GM13976 (cell line): ENCODE results near the gene SYK.

Source experiments
- DNase-seq: peaks from one replicate; pipeline ENCODE4 v3.0.0; 2012; ENCODE audit warnings: low spot score
- in situ Hi-C: fragments of 300-500 bp; cut with MboI; formaldehyde crosslinking; loops from one replicate; pipeline ENCODE4 v1.12.0; 2022; ENCODE audit warnings: low sequenced_read_pairs, mixed read lengths, inconsistent platforms; ENCODE audit not compliant: unreplicated experiment
- TF ChIP-seq, protein P1 (sequence below): IDR thresholded peaks from 2 replicates; pipeline ENCODE4 v1.5.1; 2012; ENCODE audit warnings: borderline replicate concordance, mild to moderate bottlenecking; ENCODE audit not compliant: insufficient read depth; ENCODE audit errors: extremely low read depth, missing control alignments, control extremely low read depth

The SYK gene

DNA sequence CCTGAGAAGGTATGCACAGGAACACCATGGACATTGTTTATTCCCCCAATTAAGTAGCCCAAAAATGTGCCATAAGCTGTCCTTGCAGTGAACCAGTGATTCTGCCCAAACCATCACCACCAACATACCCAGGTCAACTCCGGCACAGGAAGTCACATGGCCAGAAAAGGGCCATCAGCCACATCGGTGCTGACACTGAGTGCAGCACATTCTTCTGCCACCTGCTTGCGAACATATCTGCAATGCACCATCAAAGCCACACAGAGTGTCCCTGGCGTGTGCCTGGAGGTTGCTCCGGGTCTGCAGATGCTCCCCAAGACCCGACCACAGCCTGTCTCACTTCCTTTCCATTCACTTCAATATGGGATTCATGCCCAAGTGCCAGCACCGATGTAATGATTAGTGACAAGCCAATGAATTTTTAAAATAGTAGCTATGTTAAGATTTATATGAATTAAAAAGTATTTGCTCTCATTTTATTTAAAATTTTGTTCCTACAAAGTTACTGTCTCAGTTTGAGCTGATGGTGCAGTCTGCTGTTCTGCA, 37.6 kb downstream of the SYK start:
- in situ Hi-C loops = no loop called here
- no peak for DNase-seq
- TF ChIP-seq, protein P1, sequence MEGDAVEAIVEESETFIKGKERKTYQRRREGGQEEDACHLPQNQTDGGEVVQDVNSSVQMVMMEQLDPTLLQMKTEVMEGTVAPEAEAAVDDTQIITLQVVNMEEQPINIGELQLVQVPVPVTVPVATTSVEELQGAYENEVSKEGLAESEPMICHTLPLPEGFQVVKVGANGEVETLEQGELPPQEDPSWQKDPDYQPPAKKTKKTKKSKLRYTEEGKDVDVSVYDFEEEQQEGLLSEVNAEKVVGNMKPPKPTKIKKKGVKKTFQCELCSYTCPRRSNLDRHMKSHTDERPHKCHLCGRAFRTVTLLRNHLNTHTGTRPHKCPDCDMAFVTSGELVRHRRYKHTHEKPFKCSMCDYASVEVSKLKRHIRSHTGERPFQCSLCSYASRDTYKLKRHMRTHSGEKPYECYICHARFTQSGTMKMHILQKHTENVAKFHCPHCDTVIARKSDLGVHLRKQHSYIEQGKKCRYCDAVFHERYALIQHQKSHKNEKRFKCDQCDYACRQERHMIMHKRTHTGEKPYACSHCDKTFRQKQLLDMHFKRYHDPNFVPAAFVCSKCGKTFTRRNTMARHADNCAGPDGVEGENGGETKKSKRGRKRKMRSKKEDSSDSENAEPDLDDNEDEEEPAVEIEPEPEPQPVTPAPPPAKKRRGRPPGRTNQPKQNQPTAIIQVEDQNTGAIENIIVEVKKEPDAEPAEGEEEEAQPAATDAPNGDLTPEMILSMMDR = no peak

DNA sequence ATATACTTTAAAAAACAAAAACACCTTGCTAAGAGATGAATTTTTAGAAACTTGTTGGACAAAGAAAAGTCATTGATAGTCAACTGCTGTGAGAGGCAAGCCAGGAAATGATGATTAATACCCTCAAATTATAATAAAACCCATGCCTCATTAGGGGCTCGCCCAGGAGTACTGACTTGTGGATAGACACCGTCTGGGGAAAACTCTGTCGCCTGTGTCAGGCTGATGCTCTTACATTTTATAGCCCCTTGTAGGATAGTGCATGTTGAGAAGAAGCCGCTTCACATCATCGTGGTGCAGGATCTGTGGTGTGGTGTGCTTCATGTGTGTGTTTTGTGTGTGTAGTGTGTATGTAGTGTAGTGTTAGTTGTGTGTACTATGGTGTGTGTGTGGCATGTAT, 39.1 kb downstream of the SYK start:
- DNase-seq = no peak
- TF ChIP-seq, protein P1 = no peak
- in situ Hi-C loops = no loop called here

DNA sequence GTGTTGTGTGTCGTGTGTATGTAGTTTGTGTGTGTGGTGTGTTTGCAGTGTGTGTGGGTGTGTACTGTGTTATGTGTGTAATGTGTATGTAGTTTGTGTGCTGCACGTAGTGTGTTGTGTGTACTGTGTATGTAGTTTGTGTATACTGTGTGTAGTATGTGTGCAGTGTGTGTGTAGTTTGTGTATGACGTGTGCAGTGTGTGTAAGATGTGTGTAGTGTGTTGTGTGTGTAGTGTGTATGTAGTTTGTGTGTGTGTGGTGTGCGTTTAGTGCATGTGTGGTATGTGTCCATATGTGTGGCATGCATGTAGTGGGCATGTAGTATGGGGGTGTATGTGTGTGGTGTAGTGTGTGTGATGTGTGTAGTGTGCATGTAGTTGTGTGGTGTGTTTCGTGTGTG, 39.6 kb downstream of the SYK start:
- in situ Hi-C loops = no loop called here
- no peak for DNase-seq
- TF ChIP-seq, protein P1 = no peak

DNA sequence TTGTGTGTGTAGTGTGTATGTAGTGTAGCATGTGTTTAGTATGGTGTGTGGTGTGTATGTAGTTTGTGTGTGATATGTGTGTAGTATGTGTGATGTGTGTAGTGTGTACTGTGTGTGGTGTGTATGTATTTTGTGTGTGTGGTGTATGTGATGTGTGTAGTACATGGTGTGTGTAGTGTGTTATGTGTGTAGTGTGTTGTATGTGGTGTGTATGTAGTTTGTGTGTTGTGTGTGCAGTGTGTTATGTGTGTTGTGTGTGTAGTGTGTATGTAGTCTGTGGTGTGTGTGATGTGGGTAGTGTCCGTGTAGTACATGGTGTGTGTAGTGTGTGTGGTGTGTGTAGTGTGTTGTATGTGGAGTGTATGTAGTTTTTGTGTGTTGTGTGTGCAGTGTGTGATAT, 40.0 kb downstream of the SYK start:
- in situ Hi-C loops = no loop called here
- TF ChIP-seq, protein P1 = no peak
- no peak for DNase-seq

DNA sequence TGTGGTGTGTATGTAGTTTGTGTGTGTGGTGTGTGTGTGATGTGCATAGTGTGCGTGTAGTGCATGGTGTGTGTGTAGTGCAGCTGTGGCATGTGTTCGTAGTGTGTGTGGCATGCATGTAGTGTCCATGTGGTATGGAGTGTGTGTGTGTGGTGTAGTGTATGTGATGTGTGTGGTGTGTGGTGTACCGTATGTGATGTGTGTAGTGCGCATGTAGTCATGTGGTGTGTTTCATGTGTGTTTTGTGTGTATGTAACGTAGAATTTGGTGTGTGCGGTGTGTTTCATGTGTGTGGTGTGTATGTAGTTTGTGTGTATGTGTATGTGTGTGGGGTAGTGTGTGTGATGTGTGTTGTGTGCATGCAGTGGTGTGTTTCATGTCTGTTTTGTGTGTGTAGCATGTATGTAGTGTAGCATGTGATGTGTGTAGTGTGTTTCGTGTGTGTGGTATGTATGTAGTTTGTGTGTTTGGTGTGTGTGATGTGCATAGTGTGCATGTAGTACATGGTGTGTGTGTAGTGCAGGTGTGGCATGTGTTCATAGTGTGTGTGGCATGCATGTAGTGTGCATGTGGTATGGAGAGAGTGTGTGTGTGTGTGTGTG, 40.7 kb downstream of the SYK start:
- in situ Hi-C loops = no loop called here
- TF ChIP-seq, protein P1 = no peak
- DNase-seq = no peak

DNA sequence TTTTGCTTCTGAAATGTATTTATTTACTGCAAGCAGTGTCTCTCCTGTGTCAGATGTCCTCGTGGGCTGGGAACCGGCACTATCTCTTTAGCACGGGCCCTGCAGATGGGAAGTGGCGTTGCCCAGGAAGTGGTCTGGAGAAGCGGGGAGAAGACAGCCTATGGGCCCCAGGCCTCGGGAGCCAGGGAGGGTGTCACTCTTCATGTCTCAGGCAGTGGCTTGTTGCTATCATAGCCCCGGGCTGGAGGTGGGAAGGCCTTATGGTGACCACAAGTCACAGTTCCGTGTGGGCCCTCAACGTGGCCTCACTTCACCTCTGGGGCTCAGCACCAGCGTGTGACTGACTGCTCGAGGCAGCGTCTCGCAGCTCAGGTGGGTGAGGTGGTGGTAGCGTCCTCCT, 41.4 kb downstream of the SYK start:
- in situ Hi-C loops = no loop called here
- TF ChIP-seq, protein P1 = no peak
- DNase-seq = no peak
